H54 (cell line): Measurements from ENCODE around the gene ABI3BP.

Source experiments
- DNase-seq: peaks from one replicate; pipeline ENCODE4 v3.0.0; 2011; ENCODE audit warnings: low spot score, mixed read lengths; ENCODE audit not compliant: insufficient read length
- FAIRE-seq: peaks from 3 replicates; lab custom pipeline; 2011; peaks lifted over from hg19 to GRCh38; lab: Jason Lieb, UNC
- POLR2A ChIP-seq: IDR thresholded peaks from 2 replicates; pipeline ENCODE4 v1.6.1; 2011; ENCODE audit warnings: low read depth, mild to moderate bottlenecking, low read length

ABI3BP gene

GRCh38 chr3:100708644-100708988 is 284.6 kb downstream of the ABI3BP start:
- DNase-seq (no peak), FAIRE-seq (no peak)
- no peak for TF ChIP-seq POLR2A

GRCh38 chr3:100706365-100706764 is 286.9 kb downstream of the ABI3BP start:
- FAIRE-seq (no peak), DNase-seq (no peak)
- TF ChIP-seq POLR2A: no peak

- FAIRE-seq (no peak), DNase-seq (no peak)
- TF ChIP-seq POLR2A: no peak
These were observed 289.4 kb downstream of the ABI3BP start for GRCh38 chr3:100703865-100704264.

DNA sequence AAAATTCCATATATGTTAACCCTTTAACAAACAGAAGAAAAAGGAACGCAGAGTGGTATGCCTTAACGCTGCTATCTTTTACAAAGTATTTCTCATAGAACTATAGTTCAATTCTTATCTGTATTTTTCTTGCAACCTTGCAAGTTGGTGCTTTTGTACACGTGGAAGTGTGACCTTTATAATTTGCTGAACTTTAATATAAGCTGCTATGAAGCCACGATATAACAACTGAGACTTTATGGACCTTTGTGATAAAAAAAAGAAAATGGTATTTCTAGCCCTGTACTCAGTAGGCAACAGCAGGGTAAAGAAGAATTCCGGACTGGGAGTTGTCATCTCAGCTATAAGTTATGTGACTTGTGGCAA is 290.3 kb downstream of the ABI3BP start:
- TF ChIP-seq POLR2A: no peak
- no peak for DNase-seq
- no peak for FAIRE-seq

DNA sequence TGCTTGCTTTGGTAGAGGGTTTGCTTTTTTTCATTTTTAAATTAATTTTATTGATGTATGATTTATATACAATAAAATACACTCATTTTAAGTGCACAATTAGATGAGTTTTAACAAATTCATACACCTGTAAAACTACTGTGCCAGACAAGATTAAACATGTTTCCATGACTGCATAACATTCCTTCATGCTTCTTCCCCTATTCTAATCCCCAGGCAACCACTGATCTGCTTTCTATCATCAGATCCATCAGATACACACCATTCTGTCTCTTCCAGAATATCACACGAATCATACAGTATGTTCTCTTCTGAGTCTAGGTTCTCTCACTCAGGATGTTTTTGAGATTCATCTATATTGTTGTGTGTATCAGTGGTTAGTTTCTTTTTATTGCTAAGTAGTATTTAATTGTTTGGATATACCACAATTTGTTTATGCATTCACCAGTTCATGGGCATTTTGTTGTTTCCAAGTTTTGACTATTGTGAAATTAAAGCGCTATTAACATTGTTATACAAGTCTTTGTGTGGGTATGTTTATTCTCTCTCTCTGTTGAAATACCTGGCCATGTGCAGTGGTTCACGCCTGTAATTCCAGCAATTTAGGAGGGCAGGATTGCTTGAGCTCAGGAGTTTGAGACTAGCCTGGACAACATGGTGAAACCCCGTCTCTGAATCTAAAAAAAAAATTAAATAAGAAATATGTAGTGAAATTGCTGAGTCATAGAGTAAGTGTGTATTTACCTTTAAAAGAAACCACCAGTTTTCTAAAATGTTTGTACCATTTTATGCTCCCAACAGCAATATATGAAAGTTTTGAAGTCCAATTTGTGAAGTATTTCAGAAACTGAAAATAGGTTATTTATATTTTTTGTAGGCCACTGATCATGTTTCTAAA is 290.9 kb downstream of the ABI3BP start:
- TF ChIP-seq POLR2A: no peak
- FAIRE-seq (no peak), DNase-seq (no peak)

DNA sequence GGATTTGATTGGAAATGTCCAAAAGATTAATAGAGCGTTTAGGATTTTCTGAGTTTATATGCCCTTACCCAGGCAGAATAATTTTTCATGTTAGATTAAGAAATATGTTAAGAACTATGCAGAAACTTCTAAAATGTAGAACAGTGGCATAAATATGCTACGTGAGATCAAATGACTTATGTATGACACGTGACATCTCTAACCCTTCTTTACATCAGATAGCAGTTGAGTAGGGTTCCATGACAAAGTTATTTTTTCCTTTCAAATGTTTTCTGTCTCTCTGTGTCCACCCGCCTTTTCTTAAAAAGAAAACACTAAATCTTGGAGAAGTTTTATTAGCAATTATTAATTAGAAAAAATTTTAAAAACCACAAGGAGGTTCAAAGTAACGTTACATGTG is 292.5 kb downstream of the ABI3BP start:
- FAIRE-seq: no peak
- no peak for DNase-seq
- no peak for TF ChIP-seq POLR2A
